Hepatocyte (in vitro differentiated cells): ENCODE results near the gene BAZ1A. TPM values are rescaled to one million over a fixed set of nuclear protein-coding genes. Genes with fewer than 3 reads are reported as not detected.

Experiments
- DNase-seq: peaks from one replicate; pipeline ENCODE4 v3.0.0-alpha.2; 2016; ENCODE audit warnings: low spot score
- H2AFZ ChIP-seq: fragments of 200-600 bp; sonication (generic); 2 replicates; pipeline ENCODE4 v1.6.0; 2016; ENCODE audit warnings: antibody characterized with exemption, mild to moderate bottlenecking
- H3K27ac ChIP-seq: fragments of 200-600 bp; sonication (generic); 2 replicates; pipeline ENCODE4 v1.5.1; 2016; ENCODE audit warnings: mild to moderate bottlenecking
- H3K27me3 ChIP-seq: fragments of 200-600 bp; sonication (generic); 2 replicates; pipeline ENCODE4 v1.6.1; 2016
- H3K36me3 ChIP-seq: fragments of 200-600 bp; sonication (generic); replicated peaks from 2 replicates; pipeline ENCODE4 v1.5.1; 2016; ENCODE audit warnings: low read depth; ENCODE audit not compliant: insufficient read depth
- H3K4me1 ChIP-seq: fragments of 200-600 bp; sonication (generic); 2 replicates; pipeline ENCODE4 v1.5.1; 2016; ENCODE audit warnings: mild to moderate bottlenecking, moderate library complexity; ENCODE audit not compliant: insufficient read depth
- H3K4me2 ChIP-seq: fragments of 200-600 bp; sonication (generic); 2 replicates; pipeline ENCODE4 v1.6.0; 2016
- H3K4me3 ChIP-seq: fragments of 200-600 bp; sonication (generic); 2 replicates; pipeline ENCODE4 v1.5.1; 2016; ENCODE audit warnings: mild to moderate bottlenecking
- H3K79me2 ChIP-seq: fragments of 200-600 bp; sonication (generic); 2 replicates; pipeline ENCODE4 v1.6.0; 2017; ENCODE audit warnings: mild to moderate bottlenecking
- H3K9me2 ChIP-seq: fragments of 200-600 bp; sonication (generic); replicated peaks from 2 replicates; pipeline ENCODE4 v1.6.0; 2017; ENCODE audit warnings: mild to moderate bottlenecking; ENCODE audit not compliant: insufficient read depth
- H3K9me3 ChIP-seq: fragments of 200-600 bp; sonication (generic); 2 replicates; pipeline ENCODE4 v1.5.1; 2016; ENCODE audit warnings: low read depth, mild to moderate bottlenecking
- H4K20me1 ChIP-seq: fragments of 200-600 bp; sonication (generic); 2 replicates; pipeline ENCODE4 v1.6.0; 2016; ENCODE audit warnings: mild to moderate bottlenecking; ENCODE audit not compliant: insufficient read depth, poor library complexity, severe bottlenecking
- CTCF ChIP-seq: fragments of 200-600 bp; sonication (generic); IDR thresholded peaks from 2 replicates; pipeline ENCODE4 v1.5.1; 2016; ENCODE audit warnings: antibody characterized with exemption, mild to moderate bottlenecking; ENCODE audit not compliant: poor library complexity
- EZH2 ChIP-seq: fragments of 200-600 bp; sonication (generic); IDR thresholded peaks from 2 replicates; pipeline ENCODE4 v1.6.1; 2016; ENCODE audit warnings: antibody characterized with exemption, mild to moderate bottlenecking, borderline replicate concordance
- EZH2phosphoT487 ChIP-seq: fragments of 200-600 bp; sonication (generic); IDR thresholded peaks from one replicate; pipeline ENCODE4 v1.6.1; 2018; ENCODE audit warnings: antibody characterized with exemption, mild to moderate bottlenecking, low read depth, moderate library complexity; ENCODE audit not compliant: unreplicated experiment, severe bottlenecking
- WGBS: methylation state at CpG from one replicate; pipeline ENCODE4 v1.1.6; 2016; ENCODE audit warnings: low lambda C conversion rate; ENCODE audit errors: missing lambda C conversion rate; 5-methylcytosine and 5-hydroxymethylcytosine counted together
- polyA plus RNA-seq: library from polyadenylated mRNA; unstranded; fragments of >200 nt; fragmentation: Nextera tagmentation; extraction: Ambion mirVana; gene quantifications from 2 replicates; pipeline ENCODE4 v1.2.1, GENCODE V29; 2016
- total RNA-seq: library from RNA; depleted of rRNA; stranded (reverse); fragments of >200 nt; gene quantifications from 2 replicates; pipeline ENCODE4 v1.2.3, GENCODE V29; 2014

BAZ1A gene
- total and polyA plus RNA-seq, 2 experiments from 2014 or later = 20.9 to 24.7 TPM

DNA sequence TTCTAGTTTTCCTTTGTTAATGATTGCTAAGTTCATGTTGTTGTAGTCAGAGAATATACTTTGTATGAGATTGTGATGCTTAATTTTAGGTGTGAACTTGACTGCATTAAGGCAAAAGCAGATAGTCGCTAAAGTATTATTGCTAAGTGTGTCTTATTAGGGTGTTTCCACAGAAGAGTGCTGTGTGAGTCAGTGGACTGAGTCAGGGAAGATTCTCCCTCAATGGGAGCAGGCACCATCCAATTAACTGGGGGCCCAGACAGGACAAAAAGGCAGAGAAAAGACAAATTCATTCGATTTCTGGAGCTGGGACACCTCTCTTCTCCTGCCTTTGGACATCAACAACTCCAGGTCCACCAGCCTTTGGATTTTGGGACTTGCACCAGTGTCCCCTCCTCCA, 48.5 kb downstream of the BAZ1A start:
- 91% methylated on average over 2 of the region's 2 CpGs for WGBS
- Histone ChIP-seq H3K4me1 (no peaks in the 10 kb centered on the region), H3K27me3 (no peaks in the 10 kb centered on the region), H3K36me3 (no peaks in the 10 kb centered on the region), H3K9me2 (no peaks in the 10 kb centered on the region), H3K9me3 (no peaks in the 10 kb centered on the region), H3K4me2 (no peak overlapping the region), H4K20me1 (no peaks in the 10 kb centered on the region), H3K27ac (no peak overlapping the region), H3K79me2 (peaks cover 6% of the 10 kb centered on the region), H3K4me3 (no peak overlapping the region), H2AFZ (no peak overlapping the region)
- TF ChIP-seq EZH2phosphoT487 (no peak), EZH2 (no peak), CTCF (no peak)
- DNase-seq = no peak

DNA sequence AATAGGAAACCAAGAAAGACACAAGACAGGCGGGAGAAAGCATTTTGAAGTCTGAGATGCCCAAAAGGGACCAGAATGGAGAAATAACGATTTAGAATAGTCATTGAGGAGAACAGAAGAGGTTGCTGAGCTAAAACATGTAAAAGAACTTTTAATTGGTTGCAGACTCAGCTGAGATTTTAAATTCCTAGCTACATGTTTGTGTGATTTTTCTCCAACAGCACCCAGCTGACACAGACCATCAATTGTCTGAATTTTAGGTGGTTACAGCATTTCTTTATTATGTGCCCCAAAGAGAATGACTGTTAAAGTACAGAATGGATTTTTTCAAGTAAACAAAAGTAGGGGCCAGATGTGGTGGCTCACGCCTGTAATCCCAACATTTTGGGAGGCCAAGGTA, 50.3 kb downstream of the BAZ1A start:
- Histone ChIP-seq H2AFZ (no peak overlapping the region), H3K9me3 (no peaks in the 10 kb centered on the region), H3K27ac (no peak overlapping the region), H3K79me2 (peaks cover 6% of the 10 kb centered on the region), H3K27me3 (no peaks in the 10 kb centered on the region), H3K36me3 (no peaks in the 10 kb centered on the region), H3K9me2 (no peaks in the 10 kb centered on the region), H4K20me1 (no peaks in the 10 kb centered on the region), H3K4me1 (no peaks in the 10 kb centered on the region), H3K4me3 (no peak overlapping the region), H3K4me2 (no peak overlapping the region)
- DNase-seq = no peak
- WGBS = 83% methylated on average over 3 of the region's 3 CpGs
- TF ChIP-seq EZH2phosphoT487 (no peak), EZH2 (no peak), CTCF (no peak)

- Histone ChIP-seq H3K4me1 (no peaks in the 10 kb centered on the region), H3K36me3 (no peaks in the 10 kb centered on the region), H3K9me2 (no peaks in the 10 kb centered on the region), H3K27ac (no peak overlapping the region), H3K4me3 (no peak overlapping the region), H3K9me3 (no peaks in the 10 kb centered on the region), H4K20me1 (no peaks in the 10 kb centered on the region), H3K27me3 (no peaks in the 10 kb centered on the region), H3K4me2 (no peak overlapping the region), H2AFZ (no peak overlapping the region), H3K79me2 (peaks cover 1% of the 10 kb centered on the region)
- TF ChIP-seq EZH2 = no peak
- no peak for TF ChIP-seq CTCF
- no peak for TF ChIP-seq EZH2phosphoT487
- DNase-seq = no peak
- WGBS = 96% methylated on average over 1 of the region's 1 CpG
Observed at GRCh38 chr14:34824256-34824655, 50.9 kb downstream of the BAZ1A start.

GRCh38 chr14:34817768-34818167, 57.4 kb downstream of the BAZ1A start:
- Histone ChIP-seq H3K9me3 (no peaks in the 10 kb centered on the region), H3K27me3 (no peaks in the 10 kb centered on the region), H2AFZ (no peak overlapping the region), H3K4me1 (no peaks in the 10 kb centered on the region), H3K79me2 (peaks cover 4% of the 10 kb centered on the region), H3K9me2 (no peaks in the 10 kb centered on the region), H4K20me1 (no peaks in the 10 kb centered on the region), H3K4me2 (no peak overlapping the region), H3K27ac (no peak overlapping the region), H3K4me3 (no peak overlapping the region), H3K36me3 (no peaks in the 10 kb centered on the region)
- WGBS = 98% methylated on average over 2 of the region's 2 CpGs
- TF ChIP-seq EZH2 (no peak), CTCF (no peak)
- no peak for DNase-seq
